ENCODE measurements around the gene LRRK1.

GRCh38 chr15:100895721-100896120 is 23.4 kb upstream of the LRRK1 start:
- TF ChIP-seq CTCF (IDR thresholded peaks at IDR 0.05) = no peak
- TF ChIP-seq EZH2 (IDR thresholded peaks at IDR 0.05; ENCODE audit: borderline replicate concordance, insufficient read depth, low read depth, low read length, poor library complexity, severe bottlenecking) = no peak
